ENCODE measurements around the gene ZSWIM4.

The ZSWIM4 gene

DNA sequence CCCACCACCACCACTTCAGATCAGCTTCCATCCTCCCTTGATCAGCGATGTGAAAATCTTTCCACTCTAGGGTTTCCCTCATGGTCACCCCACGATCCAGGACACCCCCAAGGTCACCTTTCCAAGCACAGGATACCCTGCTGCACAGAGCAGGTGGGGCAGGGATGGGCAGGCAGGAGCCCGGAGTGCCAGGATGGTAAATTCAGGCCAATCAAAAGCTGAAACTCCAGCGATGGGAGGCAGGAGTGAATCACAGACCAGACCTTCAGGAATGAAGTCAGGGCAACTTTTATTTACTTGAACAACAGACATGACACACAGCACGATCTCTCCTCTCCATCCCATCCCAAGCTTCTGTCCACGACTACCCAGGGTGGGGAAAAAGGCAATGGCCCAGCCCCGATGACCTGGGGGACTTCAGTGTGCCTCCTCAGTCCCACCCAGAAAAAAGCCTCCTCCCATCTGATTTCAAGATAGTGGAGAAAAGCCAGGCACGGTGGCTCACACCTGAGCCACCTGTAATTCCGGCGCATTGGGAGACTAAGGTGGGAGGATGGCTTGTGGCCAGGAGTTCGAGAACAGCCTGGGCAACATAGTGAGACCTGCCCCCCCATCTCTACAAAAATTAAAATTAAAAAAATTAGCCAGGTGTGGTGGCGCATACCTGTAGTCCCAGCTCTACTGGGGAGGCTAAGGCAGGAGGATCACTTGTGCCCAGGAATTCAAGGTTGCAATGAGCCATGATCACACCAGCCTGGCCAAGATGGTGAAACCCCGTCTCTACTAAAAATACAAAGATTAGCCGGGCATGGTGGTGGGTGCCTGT, 39.2 kb downstream of the ZSWIM4 start:
- no peak for DNase-seq (ENCODE audit: low read depth in 2 of 2)

DNA sequence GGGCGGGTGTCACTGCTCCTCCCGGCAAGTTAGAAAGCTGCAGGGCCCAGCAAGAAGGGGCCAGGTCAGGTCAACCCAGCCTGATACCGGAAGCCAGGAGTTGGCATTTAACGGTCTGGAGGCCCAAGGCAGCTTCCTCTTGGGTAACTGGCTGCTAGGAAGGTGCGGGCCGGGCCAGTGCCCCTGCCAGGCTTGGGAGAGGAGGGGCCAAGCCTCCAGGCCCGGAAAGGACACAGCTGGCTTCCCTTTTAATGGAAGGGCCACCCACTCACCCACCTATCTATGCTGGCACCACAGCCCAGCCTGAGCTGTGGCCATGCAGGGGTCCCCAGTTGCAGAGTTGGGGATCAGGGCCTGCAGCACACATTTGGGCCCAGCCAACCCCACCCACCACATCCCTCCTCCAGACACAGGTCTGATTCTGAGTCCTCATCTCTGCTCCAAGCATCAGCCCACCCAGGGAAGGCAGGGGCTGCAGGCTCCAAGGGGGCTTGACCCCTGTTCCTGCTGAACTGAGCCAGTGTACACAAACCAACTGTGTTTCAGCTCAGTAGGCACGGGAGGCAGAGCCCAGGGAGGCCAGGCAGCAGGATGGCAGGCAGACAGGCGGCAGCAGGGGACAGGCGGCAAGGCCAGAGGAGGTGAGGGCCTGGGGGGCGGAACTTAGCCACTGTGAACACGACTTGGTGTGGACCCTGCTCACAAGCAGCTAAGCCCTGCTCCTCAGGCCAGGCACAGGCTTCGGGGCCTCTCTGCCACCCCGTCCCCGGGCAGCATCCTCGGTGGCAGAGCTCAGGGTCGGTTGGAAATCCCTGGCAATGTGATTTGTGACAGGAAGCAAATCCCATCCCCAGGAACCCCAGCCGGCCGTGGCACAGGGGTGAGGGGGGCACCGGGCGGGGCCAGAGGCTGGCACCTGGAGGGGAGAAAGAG, 40.8 kb downstream of the ZSWIM4 start:
- no peak for DNase-seq (ENCODE audit: low read depth in 2 of 2)

DNA sequence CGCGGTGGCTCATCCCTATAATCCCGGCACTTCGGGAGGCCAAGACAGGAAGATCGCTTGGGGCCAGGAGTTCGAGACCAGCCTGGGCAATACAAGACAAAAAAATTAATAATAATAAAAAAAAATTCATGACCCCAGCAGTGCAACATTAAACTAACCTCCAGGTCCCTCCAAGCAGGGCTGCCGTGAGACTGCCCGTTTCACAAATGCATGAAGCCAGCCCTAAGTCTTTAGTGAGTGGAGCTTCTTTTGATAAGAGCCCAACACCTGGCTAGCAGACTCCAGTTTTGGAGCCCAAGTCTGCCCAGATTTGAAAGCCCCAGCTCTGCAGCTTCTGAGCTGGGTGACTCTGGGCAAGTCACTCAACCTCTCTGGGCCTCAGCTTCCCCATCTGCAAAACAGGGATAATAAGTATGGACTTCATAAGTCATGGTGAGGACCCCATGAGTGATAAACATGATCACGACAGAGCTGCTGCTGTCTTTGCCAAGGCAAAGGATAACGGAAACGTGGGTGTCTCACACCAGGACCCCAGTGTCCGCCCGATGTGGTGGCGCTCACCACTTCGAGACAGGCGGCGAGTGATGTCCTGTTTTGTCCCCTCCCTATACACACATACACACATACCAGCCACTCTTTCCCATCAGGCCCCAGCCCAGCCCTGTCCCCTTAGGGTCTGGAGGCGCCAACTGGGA, 43.3 kb downstream of the ZSWIM4 start:
- DNase-seq (ENCODE audit: low read depth in 2 of 2), result no peak

DNA sequence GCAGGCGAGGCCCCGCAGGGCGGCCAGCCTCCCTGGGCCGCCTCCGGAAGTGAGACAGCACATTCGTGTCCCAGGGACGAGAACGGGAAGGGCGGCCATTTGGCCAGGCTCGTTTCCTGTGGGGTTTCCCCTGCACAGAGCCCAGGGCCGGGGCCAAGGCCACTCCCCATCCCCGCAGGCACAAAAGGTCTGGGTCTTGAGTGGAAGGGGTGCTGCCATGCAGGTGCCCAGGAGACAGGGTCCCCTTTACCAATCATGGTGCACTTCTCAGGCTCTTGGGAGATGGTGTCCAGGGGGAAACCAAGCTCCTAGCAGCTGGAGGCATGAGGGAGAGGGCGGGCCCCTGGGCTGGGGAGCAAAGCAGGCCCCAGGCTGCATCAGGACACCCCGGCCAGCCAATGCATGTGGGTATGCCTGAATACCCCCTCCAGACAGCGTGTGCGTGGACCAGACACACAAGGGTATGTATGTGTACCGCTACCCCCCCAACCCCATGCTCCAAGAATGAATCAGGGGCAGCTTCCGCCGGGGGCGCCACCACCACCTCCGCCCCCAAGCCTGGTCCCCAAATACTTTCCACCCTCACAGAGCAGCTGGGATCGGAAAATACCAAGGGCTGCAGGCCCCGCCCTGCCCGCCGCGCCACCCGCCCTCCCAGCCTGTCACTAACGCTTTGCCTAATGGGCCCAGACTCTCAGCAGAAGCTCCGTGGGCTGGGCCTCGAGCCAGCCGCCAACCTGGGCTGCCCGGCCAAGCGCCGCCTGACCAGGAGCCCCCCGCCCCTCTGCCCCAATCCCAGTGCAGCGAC, 44.1 kb downstream of the ZSWIM4 start:
- peak; percentile 76 to 81 for DNase-seq (ENCODE audit: low read depth in 2 of 2)

DNA sequence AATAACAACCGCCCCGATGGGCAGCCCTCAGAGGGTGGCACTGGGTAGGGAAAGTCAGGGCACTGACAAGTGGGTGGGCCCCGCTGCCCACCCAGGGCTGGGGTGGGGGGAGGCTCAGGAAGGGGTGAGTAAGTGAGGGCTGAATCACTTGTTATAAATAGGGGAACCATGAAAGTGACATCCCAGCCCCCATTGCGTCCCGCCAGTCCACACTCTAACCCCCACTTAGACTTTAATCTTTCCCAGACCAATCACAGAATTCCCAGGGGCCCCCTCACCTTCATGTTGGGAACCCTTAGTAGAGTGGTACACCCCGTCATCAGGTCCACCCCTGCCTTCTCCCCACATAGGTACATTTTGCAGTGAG, 44.7 kb downstream of the ZSWIM4 start:
- no peak for DNase-seq (ENCODE audit: low read depth in 2 of 2)

DNA sequence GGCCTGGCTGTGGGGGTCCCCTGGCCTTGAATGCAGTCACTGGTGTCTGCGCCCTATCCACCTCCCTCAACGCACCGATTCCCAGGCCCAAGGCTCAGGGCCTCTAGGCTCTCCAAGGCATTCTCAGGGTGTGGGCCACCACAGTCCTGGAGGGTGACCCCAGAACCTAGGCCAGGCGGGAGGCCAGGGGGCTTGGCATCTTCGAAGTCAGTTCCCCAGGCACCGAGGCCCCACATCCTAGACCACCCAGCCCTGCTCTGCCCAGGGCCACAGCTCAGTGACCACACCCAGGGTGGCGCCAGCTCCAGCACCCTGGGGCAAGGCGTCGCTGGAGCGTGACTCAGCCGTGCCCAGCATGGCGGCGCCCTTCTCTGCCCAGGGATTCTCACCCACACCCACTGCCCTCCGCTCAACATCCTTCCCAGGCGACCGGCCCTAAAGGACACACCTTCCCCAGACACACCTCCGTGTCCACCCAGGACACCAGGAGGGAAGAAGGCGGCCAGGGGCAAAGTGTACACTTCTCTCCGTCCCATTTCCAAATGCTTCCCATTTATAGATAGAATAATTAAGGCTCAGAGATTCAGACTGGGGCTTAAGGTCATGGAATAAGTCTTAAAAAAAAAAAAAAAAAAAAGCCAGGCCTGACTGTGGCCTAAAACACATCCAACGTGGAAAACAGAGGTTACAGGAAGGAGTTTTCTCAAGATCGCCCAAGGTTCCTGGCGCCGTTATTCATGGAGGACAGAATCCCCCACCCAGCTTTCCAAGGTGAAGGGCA, 45.3 kb downstream of the ZSWIM4 start:
- no peak for DNase-seq (ENCODE audit: low read depth in 2 of 2)

DNA sequence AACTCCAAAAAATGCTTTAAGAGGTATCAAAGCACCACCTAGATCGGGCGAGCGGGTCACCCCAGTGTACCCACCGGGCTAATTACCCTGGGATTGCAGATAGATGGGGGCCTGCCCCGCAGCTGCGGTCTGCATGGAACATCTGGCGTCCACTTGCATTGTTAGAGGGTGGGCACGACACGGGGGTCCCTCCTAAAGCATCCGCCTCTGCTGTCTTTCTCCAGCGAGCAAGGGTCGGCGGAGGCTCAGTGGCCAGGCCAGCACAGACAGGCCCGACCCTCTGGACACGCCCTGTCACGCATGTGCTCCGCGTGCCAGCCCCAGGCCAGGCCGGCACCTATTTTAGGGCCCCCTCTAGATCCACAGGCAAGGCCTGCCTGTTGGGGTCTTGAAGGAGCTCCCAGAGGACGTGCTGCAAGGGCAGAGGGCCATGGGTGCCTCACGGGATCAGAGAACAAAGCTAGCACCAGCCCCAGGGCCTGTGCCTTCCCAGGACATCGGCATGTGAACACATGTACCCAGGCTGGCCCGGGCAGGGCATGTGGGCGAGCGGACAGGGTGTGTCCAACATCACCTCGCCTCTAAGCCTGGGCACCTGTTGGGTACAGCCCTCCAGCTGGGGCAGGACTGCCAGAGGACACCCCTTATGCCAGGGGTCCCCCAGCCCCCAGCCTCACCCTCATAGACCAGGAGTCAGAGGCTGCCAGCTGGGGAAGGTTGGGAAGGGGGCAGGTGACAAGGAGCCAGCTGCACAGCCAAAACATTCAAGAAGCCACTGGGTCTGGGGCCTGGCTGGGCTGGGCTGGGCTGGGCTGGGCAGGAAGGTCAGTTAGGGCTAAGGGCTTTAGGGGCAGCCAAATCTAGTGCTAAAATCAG, 46.1 kb downstream of the ZSWIM4 start:
- DNase-seq (ENCODE audit: low read depth in 2 of 2), result no peak

DNA sequence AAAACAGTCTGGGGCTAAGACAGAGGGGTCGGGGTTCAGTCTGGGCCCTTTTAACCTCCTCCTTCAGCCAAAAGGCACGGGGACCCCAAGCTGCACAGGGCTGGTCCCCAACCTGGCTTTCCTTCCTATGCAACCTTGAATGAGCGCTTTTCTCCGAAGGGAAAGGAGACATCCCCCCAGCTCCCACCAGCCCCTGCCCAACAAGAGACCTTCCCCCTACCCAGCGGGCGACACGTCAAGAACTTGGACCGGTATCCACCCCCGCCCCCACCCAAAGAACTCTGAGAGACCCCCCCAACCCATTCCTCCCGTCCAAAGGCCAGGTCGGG, 46.7 kb downstream of the ZSWIM4 start:
- no peak for DNase-seq (ENCODE audit: low read depth in 2 of 2)

DNA sequence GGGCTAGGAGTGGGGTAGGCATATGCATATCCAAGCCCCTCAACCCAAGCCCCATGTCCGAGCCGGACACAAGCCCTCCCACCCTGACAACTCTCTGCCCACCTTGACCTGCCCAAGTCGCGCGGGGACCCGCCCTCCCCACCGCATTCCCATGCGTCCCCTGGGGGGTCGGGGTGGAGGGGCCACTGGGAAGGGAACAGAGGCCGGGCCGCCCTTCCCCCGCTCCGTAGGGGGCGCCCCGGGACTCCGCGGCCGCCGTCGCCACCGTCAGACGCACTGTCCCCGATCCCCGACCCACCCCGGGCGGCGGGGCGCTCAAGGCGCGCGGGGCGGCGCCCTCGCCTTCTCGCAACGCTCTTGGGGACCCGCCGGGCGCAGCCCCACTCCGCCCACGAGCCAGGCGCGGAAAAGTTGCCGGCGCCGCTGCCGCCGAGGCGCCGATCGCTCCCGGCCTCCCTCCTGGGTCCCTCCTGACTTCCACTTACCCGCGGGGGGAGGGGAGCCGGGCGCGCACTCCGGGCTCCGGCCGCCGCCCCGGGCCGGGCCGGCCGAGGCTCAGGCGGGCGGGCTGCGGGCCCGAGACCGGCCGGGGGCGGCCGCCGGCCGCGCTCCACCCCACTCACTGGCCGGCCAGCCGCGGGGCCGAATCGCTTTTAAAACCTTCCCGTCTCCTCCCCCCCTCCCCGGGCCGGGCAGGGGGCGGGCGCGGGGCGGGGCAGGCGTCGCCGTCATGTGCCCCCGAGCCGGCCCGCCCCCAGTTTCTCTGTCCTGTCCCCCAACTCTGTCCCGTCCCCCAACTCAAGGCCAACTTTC, 47.3 kb downstream of the ZSWIM4 start:
- DNase-seq (ENCODE audit: low read depth in 2 of 2), result no peak

DNA sequence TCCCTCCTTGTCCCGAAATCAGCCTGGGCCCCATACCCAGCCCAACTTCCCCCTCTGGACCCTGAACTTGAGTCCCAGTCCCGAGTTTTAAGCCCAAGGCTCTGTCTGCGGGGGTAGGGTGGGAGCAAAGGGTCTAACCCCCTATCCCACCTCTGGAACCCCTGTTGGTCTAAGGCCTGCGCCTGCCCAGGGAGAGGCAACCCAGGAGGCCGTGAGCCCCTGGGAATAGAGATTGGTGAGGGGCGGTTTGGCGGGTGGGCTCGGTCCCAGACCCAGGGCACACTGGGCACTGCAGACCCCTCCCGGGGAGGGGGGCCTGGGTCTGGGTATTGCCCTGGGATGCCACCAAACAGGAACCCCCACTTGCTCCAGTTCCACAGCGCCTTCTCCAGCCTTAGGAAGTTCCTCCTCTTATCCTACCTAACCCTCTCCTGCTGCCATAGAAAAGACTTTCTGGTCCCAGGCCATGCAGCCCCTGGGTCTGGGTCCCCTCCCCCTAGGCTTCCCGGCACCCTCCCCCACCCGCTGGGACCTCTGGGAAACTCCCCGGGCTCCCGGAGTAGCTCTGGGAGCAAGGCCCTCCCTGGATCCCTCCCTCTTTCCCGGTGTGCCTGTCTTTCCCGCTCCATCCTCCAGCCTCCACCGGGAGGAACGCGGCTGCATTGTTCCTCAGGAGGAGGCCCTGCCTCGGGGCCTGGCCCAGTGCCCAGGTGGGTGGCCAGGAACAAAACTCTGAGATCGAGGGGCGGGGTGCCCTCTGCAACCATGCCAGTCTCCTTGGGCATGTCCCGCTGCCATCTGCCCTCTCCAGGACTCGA, 48.1 kb downstream of the ZSWIM4 start:
- no peak for DNase-seq (ENCODE audit: low read depth in 2 of 2)

DNA sequence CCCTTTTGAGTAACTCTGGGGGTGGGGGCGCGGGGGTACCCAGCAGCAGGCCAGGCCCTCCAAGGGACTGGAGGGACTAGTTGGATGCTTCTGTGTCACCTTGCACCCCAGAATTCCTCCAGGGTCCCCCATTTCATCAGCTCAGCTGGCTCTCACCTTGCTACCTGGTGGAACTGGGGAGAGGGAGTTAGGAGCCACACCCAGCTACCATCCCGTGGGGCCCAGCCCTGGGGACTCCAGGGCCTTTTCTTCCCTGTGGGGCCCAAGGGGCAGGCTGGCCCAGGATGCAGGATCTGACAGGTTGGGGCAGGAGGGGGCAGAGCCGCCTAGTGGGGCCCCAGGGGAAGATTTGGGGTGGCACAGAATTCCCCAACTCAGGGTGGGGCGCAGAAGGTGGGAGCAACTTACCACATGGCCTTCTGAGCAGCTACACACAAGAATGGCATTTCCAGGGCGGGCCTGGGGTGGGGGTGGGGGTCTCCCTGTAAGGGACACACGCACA, 48.9 kb downstream of the ZSWIM4 start:
- no peak for DNase-seq (ENCODE audit: low read depth in 2 of 2)

DNA sequence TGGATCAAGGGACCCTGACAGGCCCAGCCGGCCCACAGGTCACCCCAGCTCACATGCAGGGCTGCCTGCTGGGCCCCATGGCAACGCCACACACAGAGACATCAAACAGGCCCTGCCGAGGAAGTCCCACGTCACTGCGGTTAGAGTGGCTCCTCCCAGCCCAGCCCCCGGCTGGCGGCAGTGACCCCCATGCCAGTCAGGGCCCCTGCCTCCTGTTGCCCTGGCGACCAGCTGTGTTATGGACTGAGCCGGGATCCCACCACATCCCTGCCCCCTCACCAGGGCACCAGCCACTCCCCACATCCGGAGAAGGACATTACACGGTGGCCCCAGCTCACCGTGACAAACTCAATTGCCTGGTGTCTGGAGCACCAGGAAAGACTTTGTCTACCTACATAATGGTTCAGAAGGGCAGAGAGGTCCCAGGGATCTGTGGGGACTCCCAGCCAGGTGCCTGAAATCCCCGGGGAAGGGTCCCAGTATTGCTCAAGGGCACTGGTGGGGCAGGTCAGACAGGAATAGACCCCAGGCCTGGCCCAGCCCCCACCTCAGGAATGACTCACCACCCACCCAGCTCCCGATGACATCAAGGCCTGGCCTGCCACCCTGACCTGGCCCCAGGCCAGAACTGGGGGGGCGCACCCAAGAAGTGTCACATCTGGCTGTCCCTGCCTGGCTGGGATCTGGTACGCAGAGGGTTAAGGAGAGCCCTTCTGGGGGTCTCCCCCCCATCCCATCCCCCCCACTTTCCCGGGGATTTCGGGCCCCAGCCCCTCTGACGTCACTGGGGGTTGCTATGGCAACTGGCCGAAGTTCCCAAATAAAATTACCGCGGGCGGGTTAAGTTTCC, 51.5 kb downstream of the ZSWIM4 start:
- peak; percentile 92 to 95 for DNase-seq (ENCODE audit: low read depth in 2 of 2)

DNA sequence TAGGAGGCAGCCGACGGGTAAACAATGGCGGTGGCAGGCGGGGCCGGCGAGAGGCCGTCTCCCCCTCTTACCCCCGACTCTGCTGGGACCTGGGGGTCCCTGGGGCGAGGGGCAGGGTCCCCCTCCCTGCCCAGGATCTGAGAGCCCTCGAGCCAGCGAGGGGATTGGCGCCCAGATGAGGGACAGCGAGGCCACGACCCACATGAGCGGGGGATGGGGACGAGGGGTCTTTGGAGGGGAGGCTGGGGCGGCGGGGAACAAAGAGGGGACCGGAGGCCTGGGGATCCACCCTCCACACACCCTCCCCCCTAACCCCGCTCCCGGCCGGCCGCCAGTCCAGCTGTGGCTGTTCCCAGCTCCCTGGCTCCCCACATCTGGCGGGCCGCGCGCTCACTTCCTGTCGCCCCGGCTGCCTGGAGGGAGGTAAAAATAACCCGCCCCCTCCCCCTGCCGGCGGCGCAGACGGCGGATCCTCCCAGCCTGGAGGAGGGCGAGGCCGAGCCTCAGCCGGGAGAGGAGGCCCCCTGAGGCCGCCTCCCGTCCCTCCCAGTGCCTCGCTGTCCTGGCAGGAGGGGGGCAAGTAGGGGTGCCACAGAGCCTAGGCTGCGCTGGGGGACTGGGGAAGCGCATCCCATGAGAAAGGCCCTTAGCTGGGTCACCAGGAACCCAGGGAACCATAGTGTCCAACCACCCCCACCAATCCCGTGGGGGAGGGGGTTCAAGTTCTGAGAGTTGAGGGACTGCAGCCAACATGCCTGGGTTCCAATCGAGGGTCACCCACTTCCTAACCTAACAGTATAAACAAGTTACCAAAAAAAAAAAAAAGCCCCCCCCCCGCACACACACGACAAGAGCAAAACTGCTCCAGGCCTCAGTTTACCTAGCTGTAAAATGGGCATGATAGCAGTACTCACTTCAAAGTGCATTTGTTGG, 52.4 kb downstream of the ZSWIM4 start:
- peak in 1 of 2 donors; percentile 69 for DNase-seq (ENCODE audit: low read depth in 2 of 2)

DNA sequence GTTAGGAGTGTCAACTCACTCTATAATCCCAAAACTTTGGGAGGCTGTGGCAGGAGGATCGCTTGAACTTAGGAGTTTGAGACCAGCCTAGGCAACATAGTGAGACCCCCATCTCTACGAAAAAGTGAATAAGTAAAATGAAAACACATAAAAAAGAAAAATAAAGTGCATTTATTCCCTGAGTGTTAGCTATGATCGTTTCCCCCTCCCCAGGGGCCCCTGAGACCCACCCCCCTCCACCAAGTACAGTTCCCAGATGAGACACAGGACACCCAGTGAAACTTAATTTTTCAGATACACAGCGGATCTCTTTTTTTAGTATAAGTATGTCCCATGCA, 53.1 kb downstream of the ZSWIM4 start:
- no peak for DNase-seq (ENCODE audit: low read depth in 2 of 2)

DNA sequence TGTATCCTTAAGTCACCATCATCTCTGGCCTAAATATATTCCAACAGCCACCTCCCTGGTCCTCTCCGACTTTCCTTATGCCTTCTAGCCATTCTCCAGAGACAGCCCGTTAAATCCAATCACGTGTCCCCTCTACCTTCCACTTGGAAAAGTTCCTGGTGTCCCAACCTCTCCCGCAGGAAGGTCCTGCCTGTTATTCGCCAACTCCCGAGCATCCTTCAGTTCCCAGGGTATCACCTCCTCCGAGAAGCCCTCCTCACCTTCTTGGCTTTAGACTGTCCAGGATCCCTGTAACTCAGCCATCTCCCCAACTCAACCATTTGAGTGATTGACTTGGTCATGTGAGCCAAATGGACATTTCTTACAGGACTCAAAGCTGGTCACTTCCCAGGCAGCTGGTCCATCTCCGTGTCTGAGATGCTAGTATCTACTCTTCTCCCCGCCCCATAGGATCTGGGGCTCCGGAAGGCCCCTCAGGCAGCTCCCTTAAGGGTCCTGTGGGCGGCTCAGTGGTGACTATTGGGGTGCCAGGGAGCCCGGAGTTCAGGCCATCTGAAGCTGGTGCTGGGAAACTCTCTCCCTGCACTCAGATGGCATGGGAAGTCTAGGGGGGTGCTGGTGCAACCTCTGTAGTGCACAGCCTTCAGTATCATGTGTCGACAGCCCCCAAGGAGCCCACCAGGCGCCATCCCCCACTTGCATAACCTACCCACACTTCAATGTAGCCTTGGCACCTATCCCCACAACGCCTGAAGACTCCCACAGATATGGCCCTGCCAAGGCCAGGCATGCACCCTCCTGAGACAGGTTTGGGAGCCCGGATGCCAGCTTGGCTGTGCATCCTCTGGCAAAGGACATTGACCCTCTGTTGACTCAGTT, 53.8 kb downstream of the ZSWIM4 start:
- no peak for DNase-seq (ENCODE audit: low read depth in 2 of 2)
